ENCODE data around the gene MYL4.

- TF ChIP-seq CTCF (IDR thresholded peaks at IDR 0.05) (no peak), POLR2AphosphoS5 (IDR thresholded peaks at IDR 0.05; ENCODE audit: low read depth, low read length) (no peak), REST (IDR thresholded peaks at IDR 0.05; ENCODE audit: insufficient read depth in 1 of 2, low read depth in 2 of 2, low read length in 1 of 2) (no peak)
These were observed 3.3 kb downstream of the MYL4 start for GRCh38 chr17:47212458-47212857.
